NCI-H510A (cell line): Measurements from ENCODE around the gene CYSLTR1.
"Not testable (repeated sequence)": the region's sequence is repeated elsewhere in the genome, so short reads cannot be mapped to it uniquely, and the experiment has no call there.

ENCODE experiments used
- DNase-seq: peaks from one replicate; lab custom pipeline; 2025; lab: John Stamatoyannopoulos, UW

CYSLTR1 gene, protein sequence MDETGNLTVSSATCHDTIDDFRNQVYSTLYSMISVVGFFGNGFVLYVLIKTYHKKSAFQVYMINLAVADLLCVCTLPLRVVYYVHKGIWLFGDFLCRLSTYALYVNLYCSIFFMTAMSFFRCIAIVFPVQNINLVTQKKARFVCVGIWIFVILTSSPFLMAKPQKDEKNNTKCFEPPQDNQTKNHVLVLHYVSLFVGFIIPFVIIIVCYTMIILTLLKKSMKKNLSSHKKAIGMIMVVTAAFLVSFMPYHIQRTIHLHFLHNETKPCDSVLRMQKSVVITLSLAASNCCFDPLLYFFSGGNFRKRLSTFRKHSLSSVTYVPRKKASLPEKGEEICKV

GRCh38 chrX:78327370-78328086, at the start of gene CYSLTR1:
Gene CYSLTR1, minus strand, starts transcription at chrX:78327611. Its CDS starts 53,865 bp downstream, at chrX:78273746.
- no peak for DNase-seq

DNA sequence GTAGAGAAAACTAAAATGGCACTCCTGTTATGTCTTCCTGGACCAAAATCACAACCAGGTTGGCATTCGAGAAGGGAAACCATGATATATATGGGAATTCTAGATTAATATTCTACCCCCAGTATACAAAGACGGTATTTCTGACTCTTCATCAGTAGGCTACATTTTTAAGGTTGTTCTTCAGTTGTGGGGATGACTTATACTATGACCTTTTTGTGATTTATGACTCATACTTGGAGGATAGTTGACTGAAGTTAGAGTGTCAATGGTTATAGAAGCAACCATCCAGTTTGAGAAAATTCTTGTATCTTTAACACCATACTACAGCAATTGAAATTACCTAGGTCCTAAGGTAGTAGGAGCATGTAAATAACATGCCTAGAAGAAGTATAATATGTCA, 49.8 kb upstream of the CYSLTR1 start:
- DNase-seq: no peak

DNA sequence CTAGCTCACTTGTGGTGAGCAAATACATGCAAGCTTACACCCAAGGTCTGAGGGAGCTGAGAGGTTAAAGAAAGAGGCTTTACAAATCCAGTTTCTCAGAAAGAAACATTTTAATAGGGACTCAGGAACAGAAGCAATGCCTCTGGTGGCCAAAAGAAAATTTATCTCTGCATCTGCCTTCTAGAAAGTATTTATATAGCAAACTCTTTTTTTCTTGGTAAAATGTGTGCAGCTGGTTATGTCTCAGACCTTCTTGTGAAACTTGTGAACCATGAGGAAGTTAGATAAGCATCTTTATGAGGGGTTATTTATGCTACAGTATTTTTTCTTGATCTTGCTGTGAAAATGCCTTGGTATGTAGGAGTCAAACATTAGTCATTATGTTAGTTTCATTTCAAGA, 48.5 kb upstream of the CYSLTR1 start:
- no peak for DNase-seq

DNA sequence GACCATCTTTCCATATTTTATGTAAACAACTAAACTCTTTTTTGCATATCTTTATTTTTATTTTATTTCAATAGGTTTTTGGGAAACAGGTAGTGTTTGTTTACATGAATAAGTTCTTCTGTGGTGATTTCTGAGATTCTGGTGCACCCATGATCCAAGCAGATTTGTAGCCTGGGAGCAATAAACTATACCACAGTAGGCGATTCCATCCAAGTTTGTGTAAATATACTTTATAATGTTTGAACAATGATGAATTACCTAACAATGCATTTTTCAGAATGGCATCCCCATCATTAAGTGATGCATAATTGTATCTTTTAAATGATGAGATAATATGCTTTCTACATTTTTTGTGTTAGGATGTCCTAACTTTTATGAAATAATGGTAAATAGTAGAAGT, 39.2 kb upstream of the CYSLTR1 start:
- DNase-seq: no peak

- DNase-seq: no peak
Measured at GRCh38 chrX:78357342-78358055, 30.1 kb upstream of the CYSLTR1 start.

DNA sequence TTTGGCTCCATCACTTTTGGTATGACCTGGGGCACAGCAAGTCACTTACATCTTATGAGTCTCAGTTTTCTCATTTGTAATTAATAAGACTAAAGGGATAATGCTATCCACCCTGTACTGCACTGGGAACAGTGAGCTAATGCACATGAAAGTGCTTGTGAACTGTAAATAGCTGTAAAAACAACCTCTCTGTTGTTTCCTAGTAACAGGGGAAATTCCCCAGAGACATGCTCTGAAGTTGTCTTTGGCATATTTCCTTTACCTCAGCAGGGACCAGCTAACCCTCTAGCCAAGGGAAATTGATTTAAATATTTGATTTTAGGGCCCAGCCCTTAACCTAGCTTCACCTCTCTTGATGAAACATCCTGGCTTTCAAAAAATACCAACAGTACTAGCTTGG, 6.1 kb upstream of the CYSLTR1 start:
- no peak for DNase-seq

- no peak for DNase-seq
Measured at GRCh38 chrX:78331708-78332107, 4.3 kb upstream of the CYSLTR1 start.

GRCh38 chrX:78330540-78330939, 3.1 kb upstream of the CYSLTR1 start:
- no peak for DNase-seq

- DNase-seq: no peak
Measured at GRCh38 chrX:78330068-78330467, 2.7 kb upstream of the CYSLTR1 start.

GRCh38 chrX:78329486-78329885, 2.1 kb upstream of the CYSLTR1 start:
- no peak for DNase-seq

DNA sequence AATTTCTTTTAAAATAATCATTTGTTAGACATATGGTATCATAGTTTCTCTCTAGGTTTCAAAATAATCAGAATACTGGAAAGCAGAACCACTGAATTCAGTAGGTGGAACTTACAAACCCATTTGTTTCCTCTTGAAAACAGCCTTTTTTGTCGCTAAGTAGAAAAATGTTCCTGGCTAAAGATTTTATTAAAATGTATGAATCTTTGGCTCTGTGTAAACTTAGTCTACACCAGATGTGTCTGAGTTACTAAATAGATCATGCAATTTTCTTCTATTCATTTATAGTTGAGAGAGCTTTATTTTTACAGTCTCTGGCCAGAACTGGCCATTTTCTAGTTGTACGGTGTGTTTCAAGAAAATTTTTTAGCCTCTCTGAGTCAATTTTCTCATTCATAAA, 1.0 kb downstream of the CYSLTR1 start:
- no peak for DNase-seq

DNA sequence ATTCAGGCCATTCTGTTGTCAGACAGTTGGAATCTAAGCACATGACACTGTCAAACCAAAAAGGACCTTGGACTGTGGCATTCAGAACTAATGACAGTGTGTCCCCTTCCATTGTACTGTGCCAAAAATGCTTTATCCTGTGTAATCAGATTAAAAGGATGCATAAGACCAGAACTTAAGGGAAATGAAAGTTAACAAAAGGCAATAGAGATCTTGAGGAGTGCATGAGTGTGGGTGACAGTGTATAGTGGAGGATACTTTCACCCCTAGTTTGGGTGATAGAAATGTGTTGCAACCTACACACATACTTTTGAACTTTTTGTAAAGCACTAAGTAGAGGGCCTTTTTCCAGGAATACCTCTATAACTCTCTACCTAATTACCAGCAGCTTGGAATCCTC, 4.5 kb downstream of the CYSLTR1 start:
- DNase-seq: no peak

- DNase-seq: no peak
Measured at GRCh38 chrX:78321809-78322208, 5.6 kb downstream of the CYSLTR1 start.

DNA sequence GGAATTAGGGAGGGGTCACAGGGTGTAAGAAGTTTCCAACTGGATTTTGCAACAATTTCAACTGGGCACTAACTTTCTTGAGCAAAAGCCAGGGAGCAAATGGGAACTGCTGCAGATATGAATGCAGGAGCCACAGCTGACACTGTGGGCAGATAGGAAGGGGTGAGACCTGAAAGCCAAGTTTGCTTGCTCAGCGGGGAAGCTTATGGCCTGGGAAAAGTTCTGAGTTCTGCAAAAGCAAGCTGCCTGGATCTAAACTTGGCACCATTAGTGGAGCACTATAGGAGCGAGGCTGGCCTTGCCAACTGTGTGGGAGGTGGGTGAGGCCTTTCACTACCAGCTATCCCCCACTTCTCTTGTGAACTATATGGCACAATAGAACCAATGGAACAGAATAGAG, 11.1 kb downstream of the CYSLTR1 start:
- DNase-seq: no peak

- no peak for DNase-seq
Measured at GRCh38 chrX:78315745-78316144, 11.7 kb downstream of the CYSLTR1 start.

GRCh38 chrX:78314561-78314960, 12.8 kb downstream of the CYSLTR1 start:
- no peak for DNase-seq

- DNase-seq: no peak
Measured at GRCh38 chrX:78313526-78313925, 13.9 kb downstream of the CYSLTR1 start.

DNA sequence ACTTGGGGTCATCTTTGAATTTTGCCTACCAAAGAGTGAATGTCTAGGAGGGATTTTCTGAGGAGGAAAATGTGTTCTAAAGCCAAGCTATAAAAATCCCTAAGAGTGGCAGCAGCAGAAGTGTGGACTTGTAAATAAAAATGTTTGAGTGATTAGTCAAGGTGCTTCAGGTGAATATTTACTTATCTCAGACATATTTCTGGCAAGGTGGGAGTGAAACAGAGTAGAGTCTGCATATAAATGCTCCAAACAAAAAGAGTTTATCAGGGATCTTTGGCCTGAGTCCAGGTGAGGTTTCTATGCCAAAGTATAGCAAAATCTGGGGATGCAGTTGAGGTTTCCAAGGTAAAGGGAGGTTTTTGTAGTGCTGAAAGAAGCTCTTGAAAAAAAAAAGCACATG, 19.7 kb downstream of the CYSLTR1 start:
- no peak for DNase-seq

DNA sequence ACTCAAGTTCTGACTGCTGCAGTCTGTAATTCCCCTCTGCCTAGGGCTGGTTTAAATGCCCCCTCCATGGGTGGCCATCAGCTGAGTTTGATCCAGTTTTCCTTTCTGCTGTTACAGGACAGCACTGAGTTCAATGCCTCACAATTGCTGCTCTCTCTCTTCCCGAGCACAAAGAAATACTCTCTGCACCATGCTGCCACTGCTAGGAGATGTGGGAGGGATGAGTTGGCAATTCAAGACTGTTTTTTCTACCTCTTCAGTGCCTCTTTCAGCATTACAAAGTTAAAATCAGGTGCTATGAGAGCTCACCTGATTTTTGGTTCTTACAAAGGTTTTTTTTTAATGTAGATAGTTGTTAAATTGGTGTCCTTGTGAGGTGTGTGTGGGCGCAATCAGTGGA, 24.3 kb downstream of the CYSLTR1 start:
- DNase-seq: no peak

- not testable (repeated sequence) for DNase-seq
Measured at GRCh38 chrX:78300933-78301332, 26.5 kb downstream of the CYSLTR1 start.

GRCh38 chrX:78283511-78283910, 43.9 kb downstream of the CYSLTR1 start:
- DNase-seq: no peak

DNA sequence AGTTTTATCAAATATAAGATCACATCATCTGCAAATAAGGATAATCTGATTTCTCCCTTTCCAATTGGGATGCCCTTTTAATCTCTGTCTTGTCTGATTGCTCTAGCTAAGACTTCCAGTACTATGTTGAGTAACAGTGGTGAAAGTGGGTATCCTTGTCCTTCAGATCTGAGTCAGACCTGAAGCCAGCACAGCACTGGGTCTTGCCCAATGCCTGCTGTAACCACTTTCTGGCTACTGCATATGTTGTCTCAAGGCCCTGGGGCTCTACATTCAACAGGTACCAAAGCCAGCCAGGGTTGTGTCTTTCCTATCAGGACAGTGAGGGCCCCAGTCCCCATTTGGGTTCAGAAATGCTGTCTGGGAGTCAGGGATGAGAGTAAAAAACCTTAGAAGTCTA, 90.3 kb downstream of the CYSLTR1 start:
- no peak for DNase-seq

DNA sequence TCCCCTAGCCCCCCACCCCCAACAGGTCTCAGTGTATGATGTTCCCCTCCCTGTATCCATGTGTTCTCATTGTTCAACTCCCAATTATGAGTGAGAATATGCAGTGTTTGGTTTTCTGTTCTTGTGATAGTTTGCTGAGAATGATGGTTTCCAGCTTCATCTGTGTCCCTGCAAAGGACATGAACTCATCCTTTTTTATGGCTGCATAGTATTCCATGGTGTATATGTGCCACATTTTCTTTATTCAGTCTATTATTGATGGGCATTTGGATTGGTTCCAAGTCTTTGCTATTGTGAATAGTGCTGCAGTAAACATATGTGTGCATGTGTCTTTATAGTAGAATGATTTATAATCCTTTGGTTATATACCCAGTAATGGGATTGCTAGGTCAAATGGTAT, 101.4 kb downstream of the CYSLTR1 start:
- not testable (repeated sequence) for DNase-seq
